ENCODE results near the gene TAF11L7. TPM values are rescaled to one million over a fixed set of nuclear protein-coding genes. Genes with fewer than 3 reads are reported as not detected.
"Not testable (repeated sequence)": the region's sequence is repeated elsewhere in the genome, so short reads cannot be mapped to it uniquely, and the experiment has no call there.

The TAF11L7 gene

DNA sequence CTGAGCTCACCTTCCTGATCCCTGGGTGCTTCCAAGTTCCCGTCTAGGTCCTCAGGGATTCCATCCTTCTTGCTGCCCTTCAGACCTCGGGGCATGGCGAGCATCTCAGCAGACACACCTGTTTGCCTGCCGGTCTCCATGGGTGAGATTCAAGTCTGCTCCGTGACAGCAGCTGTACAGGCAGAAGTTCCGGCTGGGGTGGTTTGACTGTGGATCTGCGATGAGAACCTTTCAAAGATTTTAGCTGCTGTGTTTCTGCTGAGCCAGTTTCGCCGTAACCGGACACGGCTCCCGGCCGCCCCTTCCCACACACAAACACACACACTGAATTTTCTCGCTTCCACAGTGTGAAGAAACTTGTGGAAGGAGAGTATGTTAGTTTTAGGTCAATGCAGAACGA, 8.7 kb upstream of the TAF11L7 start, which contains the start of gene TAF11L9:
Gene TAF11L9, minus strand, starts transcription at position 140 of the 400 bp plus-strand sequence.
- H3K4me1 ChIP-seq (ENCODE audit: control insufficient read depth, insufficient read depth, low read length); H3K9ac ChIP-seq (ENCODE audit: low read depth, low read length); H3K4me3 ChIP-seq (ENCODE audit: low read length); H3K36me3 ChIP-seq (ENCODE audit: insufficient read depth, low read length); H3K4me2 ChIP-seq (ENCODE audit: low read length); H3K9me3 ChIP-seq (replicated peaks; ENCODE audit: low read length); H3K27me3 ChIP-seq (ENCODE audit: control insufficient read depth, insufficient read depth, low read length): not testable (repeated sequence)

DNA sequence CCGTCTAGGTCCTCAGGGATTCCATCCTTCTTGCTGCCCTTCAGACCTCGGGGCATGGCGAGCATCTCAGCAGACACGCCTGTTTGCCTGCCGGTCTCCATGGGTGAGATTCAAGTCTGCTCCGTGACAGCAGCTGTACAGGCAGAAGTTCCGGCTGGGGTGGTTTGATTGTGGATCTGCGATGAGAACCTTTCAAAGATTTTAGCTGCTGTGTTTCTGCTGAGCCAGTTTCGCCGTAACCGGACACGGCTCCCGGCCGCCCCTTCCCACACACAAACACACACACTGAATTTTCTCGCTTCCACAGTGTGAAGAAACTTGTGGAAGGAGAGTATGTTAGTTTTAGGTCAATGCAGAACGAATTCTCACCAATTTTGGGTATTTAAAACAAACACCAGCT, 5.3 kb upstream of the TAF11L7 start, which contains the start of gene TAF11L8:
Gene TAF11L8, minus strand, starts transcription at position 101 of the 400 bp plus-strand sequence.
- H3K9me3 ChIP-seq (replicated peaks; ENCODE audit: low read length); H3K36me3 ChIP-seq (ENCODE audit: insufficient read depth, low read length); H3K9ac ChIP-seq (ENCODE audit: low read depth, low read length); H3K4me1 ChIP-seq (ENCODE audit: control insufficient read depth, insufficient read depth, low read length); H3K4me3 ChIP-seq (ENCODE audit: low read length); H3K4me2 ChIP-seq (ENCODE audit: low read length); H3K27me3 ChIP-seq (ENCODE audit: control insufficient read depth, insufficient read depth, low read length): not testable (repeated sequence)

Small RNAs within 50 kb of the gene (small RNA-seq; reads per million reads assigned to genes)
- gene AC233724.3 (not detected), gene AC233724.6 (not detected), gene AC233724.7 (not detected)
